SHP77 (cell line): Measurements from ENCODE around the gene TPP1.

Experiments used
- DNase-seq, 2 experiments: peaks; one replicate each; lab custom pipeline; 2025; lab: John Stamatoyannopoulos, UW

TPP1 gene

DNA sequence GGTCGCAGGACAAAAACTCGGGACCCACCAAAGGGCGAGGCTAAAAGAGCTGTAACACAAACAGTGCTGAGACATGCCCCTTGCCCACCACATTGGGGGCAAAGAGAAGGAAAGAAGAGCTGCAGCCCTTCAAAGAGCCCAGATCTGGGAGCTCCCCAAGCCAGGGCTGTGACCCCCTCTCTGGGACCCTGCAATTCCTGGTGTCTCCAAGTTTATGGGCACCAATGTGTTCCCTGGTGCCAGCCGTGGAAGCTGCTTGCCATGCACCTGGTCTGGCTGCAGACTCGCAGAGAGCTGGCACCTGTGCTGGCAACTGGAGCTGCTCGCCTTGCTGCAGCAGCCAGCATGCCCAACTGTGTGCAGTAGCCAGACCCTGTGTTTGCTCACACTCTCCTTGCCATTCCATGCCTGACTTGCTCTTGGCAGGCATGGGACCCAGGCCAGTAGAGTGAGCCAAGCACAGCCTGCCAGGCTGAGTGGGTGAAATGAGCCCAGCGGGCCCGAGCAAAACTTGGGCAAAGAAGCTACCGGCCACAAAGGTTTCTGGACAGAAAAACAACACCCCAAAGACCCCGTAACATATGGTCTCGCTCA lies 31.8 kb downstream of the TPP1 start:
- DNase-seq = no peak

- DNase-seq = no peak
Measured at GRCh38 chr11:6586434-6587359, 32.5 kb downstream of the TPP1 start.

GRCh38 chr11:6584528-6584927 lies 34.7 kb downstream of the TPP1 start:
- DNase-seq = no peak

- no peak for DNase-seq
Measured at GRCh38 chr11:6583584-6583983, 35.6 kb downstream of the TPP1 start.

DNA sequence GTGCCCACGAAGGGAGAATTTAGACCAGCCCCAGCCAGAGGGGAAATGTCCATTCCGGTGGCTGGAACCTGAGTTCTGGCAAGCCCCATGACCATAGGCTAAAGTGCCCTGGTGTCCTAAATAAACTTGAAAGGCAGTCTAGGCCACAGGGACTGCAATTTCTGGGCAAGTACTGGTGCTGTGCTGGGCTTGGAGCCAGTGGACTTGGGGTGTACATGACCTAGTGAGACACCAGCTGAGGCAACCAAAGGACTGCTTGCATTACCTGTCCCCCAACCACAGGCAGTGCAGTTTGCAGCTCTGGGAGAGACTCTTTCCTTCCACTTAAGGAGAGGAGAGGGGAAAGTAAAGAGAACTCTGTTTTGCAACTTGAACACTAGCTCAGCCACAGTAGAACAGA lies 39.5 kb downstream of the TPP1 start:
- no peak for DNase-seq

DNA sequence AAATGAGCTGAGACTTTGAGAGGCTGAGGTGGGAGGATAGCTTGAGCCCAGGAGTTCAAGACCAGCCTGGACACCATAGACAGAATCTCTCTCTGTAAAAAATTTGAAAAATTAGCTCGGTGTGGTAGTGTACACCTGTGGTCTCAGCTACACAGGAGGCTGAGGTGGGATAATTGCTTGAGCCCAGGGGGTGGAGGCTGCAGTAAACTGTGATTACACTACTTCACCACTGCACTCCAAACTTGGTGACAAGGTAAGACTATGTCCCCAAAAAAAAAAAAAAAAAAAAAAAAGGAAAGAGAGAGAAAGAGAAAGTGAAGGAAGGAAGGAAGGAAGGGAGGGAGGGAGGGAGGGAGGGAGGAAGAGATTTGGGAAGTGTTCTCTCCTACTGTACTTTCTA lies 41.1 kb downstream of the TPP1 start:
- DNase-seq = no peak

GRCh38 chr11:6576471-6577373 lies 42.5 kb downstream of the TPP1 start:
- peak in 1 of 2 experiments; percentile 5 for DNase-seq

DNA sequence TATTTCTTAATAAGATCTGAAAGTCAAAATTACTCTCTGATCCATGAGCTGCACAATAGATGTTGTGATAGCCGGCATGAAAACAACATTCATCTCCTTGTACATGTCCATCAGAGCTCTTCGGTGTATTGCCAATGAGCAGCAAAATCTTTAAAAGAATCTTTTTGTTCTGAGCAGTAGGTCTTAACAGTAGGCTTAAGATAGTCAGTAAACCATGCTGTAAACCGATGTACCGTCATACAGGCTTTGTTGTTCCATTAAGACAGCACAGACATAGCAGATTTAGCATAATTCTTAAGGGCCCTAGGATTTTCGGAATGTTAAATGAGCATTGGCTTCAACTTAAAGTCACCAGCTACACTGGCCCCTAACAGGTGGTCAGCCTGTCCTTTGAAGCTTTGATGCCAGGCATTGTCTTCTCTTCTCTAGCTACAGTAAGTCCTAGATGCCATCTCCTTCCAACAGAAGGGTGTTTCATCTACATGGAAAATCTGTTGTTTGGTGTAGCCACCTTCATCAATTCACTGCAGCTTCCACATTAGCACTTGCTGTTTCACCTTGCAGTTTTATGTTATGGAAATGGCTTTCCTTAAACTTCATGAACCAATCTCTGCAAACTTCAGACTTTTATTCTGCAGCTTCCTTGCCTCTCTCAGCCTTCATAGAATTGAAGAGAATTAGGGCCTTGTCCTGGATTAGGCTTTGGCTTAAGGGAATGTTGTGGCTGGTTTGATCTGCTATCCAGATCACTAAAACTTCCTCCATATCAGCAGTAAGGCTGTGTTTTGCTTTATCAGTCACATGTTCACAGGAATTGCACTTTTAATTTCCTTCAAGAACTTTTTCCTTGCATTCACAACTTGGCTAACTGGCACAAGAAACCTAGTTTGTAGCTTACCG lies 44.2 kb downstream of the TPP1 start:
- no peak for DNase-seq

- DNase-seq = no peak
Measured at GRCh38 chr11:6572215-6572614, 47.0 kb downstream of the TPP1 start.

DNA sequence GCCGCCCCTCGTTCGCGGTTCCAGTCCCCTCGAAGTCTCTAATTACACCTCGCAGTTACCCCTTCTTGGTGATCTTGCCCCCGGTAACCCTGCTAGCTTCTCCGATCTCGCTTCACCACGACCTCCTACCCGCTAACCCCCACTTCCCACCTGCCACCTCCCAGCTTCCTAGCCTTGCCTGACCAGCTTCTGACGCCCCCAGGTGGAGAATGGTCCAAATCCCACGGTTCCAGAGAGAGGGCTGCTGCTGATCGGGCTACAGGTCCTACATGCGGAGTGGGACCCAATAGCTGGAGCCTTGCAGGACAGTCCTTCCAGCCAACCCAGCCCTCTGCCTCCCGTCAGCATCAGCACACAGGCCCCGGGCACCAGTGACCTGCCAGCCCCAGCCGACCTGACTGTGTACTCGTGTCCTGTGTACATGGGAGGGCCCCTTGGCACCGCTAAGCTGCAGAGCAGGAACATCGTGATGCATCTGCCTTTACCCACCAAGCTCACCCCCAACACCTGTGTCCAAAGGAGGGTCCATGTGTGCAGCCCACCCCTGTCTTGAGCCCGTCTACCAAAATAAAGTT lies 47.7 kb downstream of the TPP1 start:
- DNase-seq = no peak

DNA sequence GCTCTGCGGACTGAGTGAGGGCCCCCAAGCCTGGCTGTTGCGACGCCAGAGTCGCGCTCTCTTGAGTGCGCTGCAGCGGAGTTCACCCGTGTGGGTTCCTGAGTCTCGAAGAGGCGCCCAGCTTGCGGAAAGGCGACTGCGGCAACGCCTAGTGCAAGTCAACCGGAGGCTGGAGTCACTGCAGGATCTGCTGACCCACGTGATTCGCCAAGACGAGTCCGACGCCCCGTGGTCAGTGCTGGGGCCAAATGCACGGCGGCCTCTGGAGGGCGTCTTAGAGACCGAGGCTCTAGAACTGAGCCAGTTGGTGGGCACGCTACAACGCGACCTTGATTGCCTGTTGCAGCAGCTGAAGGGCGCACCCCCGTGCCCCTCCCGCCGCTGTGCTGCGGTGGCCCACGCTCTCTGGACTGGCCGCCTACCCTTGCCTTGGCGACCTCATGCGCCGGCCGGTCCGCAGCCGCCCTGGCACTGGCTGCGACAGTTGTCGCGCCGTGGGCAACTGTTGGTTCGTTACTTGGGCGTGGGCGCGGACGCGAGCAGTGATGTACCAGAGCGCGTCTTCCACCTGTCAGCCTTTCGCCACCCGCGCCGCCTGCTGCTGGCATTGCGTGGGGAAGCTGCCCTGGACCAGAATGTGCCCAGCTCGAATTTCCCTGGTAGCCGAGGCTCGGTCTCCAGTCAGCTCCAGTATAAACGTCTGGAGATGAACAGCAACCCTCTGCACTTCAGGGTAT lies 48.4 kb downstream of the TPP1 start:
- DNase-seq = no peak

DNA sequence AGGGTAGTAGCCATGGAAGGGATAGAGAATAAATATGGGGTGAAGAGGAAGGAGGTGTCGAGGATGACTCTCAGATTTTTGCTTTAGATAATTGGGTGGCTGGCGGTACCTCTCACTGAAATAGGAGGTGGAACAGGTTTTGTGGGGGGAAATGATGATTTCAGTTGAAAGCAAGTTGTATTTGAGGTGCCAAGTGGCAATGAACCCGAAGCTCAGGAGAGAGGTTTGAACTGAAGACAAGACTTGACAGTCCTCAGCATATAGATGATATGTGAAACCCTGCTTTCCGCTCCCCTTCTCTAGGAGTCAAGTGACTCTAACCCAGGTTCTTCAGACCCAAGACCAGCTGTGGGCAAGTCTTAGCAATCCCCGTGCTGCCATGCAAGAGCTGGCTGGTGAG lies 49.5 kb downstream of the TPP1 start:
- no peak for DNase-seq

DNA sequence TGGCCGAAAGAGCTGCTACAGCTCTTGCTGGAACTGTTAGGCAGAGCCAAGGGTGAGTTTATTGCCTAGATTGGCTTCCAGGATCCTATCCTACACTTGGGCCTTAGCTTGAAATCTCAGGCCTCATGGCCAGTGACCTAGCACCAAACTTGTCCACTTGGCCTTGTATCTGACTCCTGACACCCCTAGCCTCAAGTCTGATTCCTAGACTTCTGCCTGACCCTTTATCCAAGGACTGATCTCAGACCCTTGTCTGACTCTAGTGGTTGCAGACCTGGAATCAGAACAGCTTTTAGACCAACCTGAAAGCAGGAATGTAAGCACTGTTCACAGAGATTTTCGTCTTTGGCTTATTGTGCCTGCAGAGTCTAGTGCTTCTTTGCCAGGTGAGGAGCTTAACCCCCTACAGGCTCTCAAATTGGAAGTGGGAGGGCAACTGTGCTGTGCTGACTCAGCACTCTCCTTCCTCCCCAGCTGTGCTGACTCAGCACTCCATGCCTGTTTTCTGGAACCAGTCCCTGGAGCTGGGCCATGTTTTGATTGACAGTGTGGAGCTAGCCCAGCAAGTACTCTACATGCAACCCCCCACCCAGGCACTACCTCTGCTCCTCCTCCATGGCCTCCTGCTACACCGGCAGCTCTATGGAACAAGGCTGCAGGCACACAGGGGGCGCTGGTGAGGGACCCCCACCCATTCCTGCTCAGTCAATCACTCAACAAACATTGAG lies 50.9 kb downstream of the TPP1 start:
- no peak for DNase-seq

DNA sequence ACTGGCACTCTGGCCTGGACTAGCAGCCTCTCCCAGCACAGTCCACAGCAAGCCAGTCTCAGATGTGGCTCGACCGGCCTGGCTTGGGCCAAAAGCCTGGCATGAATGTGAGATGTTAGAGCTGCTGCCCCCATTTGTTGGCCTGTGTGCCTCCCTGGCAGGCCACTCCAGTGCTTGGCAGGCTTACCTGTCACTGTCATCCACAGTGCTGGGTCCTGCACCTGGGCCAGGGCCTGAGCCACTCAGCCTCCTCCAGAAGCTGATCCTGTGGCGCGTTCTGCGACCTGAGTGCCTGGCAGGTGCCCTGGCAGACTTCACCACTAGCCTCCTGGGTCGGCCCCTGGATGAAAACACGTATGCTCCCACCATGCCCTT lies 51.9 kb downstream of the TPP1 start:
- no peak for DNase-seq

DNA sequence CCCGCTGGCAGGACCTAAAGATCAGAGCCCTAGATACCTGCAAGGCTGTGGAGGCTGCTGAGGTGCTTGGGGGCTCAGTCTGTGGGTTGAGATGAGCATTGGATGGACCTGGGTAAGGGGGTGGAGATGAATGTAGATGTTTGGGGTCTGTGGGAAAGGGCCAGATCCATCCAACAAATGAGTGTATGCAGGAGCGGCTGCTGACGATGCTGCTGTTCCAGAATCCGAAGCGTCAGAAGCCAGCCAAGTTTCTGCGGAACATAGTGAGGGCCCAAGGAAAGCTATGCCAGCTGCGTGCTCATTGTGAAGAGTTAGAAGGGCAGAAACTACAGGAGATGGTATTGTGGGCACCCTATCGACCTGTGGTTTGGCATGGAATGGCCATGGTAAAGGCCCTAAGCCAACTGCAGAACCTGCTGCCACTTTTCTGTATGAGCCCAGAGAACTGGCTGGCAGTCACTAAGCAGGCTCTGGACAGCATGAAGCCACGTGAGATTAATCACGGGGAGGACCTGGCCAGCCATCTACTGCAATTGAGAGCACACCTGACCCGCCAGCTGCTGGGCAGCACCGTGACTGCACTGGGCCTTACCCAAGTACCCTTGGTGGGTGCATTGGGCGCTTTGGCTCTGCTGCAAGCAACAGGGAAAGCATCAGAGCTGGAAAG lies 52.4 kb downstream of the TPP1 start:
- no peak for DNase-seq

- DNase-seq = no peak
Measured at GRCh38 chr11:6565988-6566703, 53.1 kb downstream of the TPP1 start.

DNA sequence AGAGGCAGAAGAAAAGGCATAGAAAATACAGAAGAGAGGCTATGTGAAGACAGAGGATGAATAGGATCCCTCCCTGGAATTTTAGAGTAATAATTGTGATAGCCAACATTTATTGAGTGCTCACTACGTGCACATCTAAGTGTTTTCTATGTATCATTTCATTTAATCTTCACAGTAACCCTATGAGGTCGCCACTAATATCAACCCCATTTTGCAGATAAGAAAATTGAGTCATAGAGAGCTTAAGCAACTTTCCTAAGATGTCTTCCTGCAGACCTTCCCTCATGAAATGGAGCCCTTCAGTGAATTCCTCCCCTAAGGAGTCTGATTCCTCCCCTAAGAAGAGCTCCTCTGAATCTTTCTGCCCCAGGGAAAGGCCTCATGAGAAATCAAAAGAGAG lies 53.9 kb downstream of the TPP1 start:
- no peak for DNase-seq

DNA sequence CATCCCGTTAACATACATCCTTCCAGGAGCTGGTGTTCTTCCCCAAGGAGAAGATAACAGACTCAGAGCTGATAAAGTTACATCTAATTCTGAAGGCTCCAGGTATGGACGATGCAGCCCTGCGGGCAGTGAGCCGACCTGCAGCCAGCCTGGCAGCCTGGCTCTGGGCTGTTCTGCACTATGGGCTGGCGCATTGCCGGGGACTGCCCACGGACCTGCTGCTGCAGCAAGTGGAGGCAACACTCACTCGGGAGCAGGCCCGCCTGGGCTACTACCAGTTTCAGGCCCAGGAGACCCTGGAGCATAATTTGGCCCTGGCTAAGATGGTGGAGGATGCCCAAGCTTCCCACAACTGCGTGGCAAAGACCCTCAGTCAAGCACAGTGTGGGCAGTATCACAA lies 55.6 kb downstream of the TPP1 start:
- DNase-seq = no peak
